Testis (tissue), 2 donors: ENCODE measurements around the gene ITIH5.
"Not testable (repeated sequence)": the region's sequence is repeated elsewhere in the genome, so short reads cannot be mapped to it uniquely, and the experiment has no call there.

Source experiments
- CTCF ChIP-seq, 3 experiments: fragments of 450-650 bp in 2 of 3; fragments of 200-600 bp in 1 of 3; sonication (generic) in 1 of 3; IDR thresholded peaks; one replicate each; pipeline ENCODE4 v1.5.1; 2016 to 2019; ENCODE audit warnings: antibody characterized with exemption in 3 of 3, mild to moderate bottlenecking in 2 of 3, moderate library complexity in 1 of 3
- POLR2A ChIP-seq: fragments of 450-650 bp; IDR thresholded peaks from one replicate; pipeline ENCODE4 v1.6.1; 2017; ENCODE audit warnings: antibody characterized with exemption, mild to moderate bottlenecking, moderate library complexity

GRCh38 chr10:7657079-7657478 lies 9.7 kb downstream of the ITIH5 start:
- TF ChIP-seq CTCF (IDR thresholded peaks at IDR 0.05); POLR2A: not testable (repeated sequence)
